Activated T-helper 9 cell treated with anti-CD3 and anti-CD28 coated beads, Interleukin-2, amount 50 U/mL, for 16 hours (primary cell): ENCODE measurements around the gene OR10A3.

Experiments used
- DNase-seq: peaks from one replicate; pipeline ENCODE4 v3.0.0-alpha.2; 2020; ENCODE audit warnings: low read depth

Gene OR10A3

DNA sequence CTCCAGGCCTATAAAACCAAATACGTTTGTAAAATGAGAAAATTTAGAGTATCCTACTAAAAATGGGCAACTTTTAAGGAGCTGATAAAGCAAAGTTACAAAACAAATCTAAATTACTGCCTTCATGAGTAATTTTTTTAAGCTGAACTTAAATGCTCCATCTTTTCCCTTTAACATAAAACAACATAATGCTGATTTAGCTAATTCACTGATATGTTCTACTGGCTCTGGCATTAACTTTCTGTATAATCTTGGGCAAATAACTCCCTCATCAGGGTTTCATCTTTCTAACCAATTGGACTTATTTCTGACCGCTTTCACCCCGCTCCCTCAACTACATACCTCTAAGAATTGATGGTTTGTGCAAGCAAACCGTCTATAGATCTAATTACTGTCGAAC lies 362 bp downstream of the OR10A3 start:
- no peak for DNase-seq

DNA sequence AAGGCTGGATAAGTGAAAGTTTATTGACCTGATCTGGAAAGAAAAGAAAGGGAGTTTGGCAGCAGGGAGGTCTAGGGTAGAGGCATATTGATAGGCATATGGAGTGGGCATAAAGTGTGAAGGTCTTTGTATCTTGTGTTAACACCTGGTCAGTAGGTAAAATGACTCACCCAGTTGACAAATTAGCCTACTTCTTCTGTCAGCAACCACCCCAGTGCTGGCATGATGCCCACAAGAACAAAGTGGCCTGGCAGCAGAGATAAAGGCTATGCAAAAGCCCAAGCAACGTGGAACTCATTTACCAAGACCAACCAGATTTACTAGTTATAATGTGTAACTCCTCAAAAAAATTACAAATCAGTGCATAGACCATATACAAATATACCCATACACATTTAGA lies 4.9 kb downstream of the OR10A3 start:
- DNase-seq = no peak

DNA sequence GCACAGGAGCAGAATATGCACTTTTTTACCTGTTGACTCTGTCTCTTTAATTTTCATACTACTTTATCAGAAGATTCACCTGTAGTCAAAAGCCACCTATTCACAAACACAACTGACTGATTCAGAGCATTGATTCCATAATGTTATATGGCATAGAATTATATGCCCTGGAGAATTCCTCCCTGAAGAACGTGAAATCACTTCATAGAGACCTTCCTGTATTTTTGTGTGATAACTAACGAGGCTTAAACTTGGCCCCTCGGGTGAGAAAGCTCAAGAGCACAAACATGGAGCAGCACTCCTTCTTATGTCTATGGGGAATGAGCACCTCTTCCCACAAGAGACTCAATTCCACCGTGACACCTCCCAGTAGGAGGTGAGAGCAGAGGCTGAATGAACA lies 10.3 kb downstream of the OR10A3 start, which contains the start of gene OR10A6:
Gene OR10A6, minus strand, starts transcription at position 101 of the 400 bp plus-strand sequence. CDS start 2,606 bp downstream, outside the sequence.
- no peak for DNase-seq

DNA sequence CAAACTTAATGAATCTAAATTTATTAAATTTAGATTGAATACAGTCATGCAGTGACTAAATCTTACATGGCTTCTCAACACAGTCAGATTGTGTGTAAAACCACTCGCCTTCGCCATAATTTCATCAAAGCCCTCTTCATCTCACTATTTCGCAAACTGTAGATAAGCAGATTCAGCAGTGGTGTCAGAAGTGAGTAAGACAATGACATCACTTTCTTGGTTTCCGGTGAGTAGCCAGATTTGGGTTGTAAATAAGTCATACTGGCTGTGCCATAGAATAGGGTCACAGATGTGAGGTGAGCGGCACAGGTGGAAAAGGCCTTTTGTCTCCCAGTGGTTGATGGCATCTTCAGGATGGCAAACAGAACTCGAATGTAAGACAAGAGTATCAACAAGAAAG lies 13.9 kb downstream of the OR10A3 start:
- DNase-seq = no peak

DNA sequence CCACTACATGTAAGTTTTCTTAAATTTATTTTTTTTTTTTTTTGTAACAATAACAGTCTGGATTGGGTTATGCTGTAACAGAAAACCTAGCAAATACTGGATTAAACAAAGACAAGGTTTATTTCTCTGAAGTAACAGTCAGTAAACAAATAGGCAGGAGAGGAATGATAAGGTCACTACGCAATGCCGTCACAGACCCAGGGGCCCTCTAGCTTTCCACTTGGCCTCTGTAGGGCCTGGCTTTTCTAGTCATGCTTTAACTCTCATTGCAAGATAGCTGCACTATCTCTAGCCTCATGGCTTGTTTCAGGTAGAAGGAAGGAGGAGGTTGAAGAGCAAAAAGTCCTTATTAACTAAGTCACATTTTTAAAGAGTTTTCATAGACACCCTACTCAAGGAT lies 17.0 kb downstream of the OR10A3 start:
- no peak for DNase-seq

DNA sequence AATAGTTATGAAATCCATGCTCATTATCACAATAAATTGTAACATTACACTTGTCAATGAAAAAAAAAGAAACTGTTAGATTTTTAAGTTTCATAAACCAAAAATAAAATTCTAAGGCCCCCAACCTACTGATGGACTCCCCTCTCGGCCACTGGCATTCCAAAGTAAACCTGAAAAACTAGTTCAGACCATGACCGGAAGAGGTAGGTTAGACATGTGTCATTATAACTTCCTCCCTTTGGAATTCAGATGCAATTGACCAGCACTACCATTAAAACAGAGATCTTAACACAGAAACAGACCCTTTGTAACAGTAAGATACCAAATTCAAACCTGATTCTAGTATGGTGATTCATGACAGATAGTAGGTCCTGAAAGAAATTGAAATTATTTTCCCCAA lies 23.4 kb downstream of the OR10A3 start:
- no peak for DNase-seq

DNA sequence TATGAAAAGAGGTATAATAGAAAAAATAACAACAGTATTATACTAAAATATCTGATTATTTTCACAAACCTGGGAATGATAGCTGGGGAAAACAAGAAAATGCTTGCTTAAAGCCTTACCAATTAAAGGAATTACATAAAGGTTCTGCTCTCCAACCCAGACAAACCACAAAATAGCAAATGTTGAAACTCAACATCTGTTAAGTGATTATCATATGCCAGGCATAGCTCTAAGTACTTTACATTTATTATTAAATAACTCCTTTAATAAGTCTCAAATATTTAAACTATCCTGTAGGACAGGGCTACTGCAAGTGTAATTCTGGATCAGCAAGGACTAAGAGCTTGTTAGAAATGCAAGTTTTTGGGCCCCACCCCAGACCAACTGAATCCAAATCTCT lies 30.5 kb downstream of the OR10A3 start:
- DNase-seq = no peak

DNA sequence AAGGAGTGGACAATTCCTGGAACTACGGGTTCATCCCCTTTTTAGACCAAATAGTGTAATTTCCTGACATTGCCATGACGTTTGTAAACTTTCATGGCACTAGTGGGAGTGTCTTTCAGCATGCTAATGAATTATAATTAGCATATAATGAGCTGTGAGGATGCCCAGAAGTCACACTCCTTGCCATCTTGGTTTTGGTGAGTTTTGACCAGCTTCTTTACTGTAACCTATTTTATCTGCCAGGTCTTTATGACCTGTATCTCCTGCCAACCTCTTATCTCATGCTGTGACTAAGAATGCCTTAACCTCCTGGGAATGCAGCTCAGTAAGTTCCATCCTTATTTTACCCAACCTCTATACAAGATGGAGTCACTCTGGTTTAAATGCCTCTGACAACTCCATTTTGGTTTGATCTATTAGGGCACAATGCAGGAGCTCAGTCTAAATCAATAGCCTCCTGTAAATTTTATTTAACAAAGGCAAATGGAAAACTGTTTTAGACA lies 31.2 kb downstream of the OR10A3 start:
- DNase-seq = no peak

DNA sequence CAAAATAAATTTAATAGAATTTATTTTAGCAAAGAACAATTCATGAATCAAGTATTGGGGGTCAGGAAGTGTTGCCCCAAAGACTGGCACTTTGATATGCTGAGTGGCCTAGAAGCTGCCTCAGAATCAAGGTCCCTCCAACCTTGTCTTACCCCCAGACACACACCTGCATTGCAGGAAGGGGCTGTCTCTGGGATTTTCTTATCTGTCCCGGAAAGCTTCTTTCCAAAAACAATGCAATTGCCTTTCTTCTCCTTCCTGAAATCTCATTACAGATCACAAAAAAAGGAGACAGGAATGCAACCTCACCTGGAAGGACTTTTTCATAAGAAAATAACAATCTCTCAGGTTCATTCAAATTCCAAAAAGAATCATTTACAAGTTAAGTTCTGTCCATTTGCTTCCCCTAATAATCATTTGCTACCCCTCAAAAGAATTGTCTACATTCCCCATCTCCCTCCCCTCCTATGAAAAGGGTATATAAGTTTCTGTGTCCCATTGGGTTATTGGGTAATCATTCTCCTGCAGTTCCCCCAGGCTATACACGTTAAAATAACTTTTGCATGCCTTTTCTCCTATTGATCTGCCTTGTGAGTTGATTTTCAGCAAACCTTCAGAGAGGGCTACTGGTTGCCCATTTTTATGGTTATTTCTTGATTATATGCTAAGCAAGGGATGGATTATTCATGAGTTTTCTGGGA lies 31.8 kb downstream of the OR10A3 start:
- DNase-seq = no peak

DNA sequence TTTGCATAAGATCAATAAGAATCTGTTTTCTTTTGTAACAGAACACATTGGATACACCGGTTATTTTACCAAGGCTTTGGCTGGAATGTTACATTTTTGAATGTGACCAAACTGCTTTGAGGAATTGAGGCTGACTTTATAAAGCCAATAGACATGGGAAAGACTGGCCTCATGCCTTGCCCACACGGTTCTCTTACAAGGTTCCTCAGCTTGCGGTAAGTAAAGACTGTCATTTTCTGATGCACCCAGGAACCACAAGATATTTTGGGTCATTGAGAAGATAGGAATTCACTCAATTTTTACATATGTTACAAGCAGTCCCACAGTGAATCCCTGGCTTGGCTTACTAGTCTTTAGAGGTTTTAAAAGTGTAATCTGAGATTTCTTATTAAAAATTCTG lies 34.4 kb downstream of the OR10A3 start:
- DNase-seq = no peak

DNA sequence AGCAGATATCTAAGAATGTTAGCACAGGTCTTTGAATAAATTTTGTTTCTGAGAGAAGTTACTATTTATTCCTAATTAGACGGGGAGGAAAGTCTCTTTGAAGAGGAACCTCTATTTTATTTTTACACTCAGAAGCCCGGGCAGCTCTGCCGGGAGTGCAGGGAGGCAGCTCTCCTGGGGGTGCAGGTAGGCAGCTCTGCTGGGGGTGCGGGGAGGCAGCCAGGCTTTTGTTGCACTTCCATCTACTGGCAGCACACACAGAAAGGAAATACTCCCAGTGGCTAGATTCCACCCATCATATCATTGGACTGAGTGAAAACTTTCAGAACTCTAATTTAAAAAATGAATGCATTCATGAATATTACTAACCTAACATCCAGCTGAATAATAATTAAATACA lies 35.0 kb downstream of the OR10A3 start:
- DNase-seq = no peak

DNA sequence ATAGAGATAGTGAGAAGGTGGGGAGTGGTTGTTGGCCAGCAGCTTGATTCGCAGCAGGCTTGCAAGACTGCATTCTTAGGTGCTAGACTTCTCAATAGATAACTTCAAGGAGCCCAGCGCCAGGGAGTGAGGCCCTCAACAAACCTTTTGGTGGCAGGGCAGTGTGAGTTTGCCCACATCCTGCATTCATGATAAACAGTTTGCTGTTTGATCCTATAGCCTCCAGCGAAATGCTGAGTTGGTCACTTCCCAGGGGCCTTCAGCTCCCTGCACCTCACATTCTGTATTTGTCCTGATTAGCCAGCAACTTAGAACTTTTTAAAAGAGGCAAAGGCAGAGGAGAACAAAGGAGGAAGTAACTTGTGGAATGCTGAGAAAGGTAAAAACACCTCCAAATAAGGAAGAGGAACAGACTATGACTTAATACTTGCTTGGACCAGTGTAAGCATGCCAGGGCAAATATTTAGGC lies 35.5 kb downstream of the OR10A3 start:
- no peak for DNase-seq

DNA sequence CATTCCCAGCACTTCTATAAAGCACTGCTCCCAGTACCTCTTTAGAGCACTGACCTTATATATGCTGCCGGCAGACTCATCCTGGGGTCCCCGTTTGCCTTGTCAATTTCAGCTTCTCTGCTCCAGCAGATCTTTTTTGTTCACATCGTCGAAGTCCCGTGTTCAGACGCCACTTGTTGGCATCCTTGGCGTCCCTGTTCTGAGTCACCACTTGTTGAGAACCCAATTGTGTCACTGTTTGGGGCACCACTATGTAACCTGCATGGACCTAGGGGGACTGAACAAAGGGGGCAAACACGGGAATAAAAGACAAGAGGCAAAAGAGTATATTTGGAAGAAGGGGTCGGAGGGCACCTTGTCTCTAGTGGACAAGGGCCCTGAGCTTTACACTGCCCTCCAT lies 36.0 kb downstream of the OR10A3 start:
- DNase-seq = no peak

DNA sequence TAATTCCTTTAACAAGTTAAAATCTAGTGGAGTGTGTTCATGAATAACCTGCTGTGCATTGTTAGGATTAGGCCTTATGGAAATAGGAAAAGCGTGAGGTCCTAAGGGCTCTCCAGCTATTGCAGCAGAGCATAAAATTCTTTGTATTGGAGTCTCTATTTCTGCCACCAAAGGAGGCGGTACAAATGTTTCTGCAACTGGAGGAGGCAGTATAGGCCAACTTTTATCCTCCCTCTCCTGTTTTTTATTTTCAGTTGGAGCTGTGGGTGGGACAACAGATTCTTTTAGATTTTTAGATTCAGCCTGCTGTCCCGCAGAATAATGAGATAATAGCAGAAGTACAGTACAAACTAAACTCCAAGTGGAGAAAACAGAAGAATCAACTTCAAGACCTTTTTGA lies 36.6 kb downstream of the OR10A3 start:
- DNase-seq = no peak

DNA sequence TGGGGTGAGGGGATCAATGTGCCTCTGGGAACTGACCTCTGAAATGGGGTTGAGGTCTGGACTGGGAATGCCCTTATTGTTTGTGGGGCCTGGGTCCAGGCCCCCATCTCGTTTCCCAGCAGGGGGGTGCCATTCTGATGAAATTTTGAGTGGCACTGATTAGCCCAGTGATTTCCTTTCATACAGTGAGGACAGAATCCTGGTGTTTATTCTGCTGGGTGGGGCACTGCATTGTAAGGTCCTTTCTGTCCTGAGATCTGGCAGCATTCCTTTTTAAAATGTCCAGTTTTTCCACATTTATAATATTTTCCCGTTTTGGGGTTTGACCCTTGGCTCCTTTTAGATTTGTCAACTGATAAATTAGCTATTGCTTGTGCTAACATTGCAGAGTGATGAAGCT lies 37.6 kb downstream of the OR10A3 start:
- DNase-seq = no peak

DNA sequence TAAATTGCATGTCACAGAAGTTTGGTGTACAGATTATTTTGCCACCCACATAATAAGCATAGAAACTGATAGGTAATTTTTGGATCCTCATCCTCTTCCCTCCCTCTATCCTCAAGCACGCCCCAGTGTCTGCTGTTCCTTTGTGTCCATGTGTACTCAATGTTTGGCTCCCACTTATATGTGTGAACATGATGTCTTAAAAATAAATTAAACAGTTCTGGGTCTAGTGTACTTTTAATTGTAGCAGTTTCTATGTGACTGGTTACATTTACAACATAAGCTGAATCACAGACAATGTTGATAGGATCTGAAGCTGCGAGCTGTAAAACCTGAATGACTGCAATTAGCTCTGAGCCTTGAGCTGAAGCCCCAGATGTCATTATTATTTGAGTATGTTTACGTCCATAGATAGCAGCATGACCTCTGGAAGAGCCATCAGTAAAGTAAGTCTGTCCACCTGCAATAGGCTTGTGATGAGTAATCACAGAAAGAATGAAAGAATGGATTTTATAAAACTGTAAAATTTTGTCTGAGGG lies 40.1 kb downstream of the OR10A3 start:
- DNase-seq = no peak

DNA sequence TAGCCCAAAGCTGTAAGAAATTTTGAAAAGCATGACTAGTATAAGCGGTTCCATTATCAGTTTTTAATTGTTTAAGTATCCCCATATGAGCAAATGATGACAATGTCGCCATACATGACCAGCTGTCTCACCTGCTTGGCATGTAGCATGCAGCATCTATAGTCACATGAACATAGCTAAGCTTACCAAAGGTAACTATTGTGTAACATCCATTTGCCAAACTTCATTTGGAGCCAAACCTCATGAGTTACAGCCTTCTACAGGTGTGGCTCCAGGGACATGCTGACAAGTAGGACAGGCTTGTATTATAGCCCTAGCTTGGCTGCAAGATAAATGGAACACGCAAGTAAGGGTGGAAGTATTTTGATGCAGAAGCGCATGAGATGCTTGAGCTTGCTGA lies 40.8 kb downstream of the OR10A3 start:
- no peak for DNase-seq

DNA sequence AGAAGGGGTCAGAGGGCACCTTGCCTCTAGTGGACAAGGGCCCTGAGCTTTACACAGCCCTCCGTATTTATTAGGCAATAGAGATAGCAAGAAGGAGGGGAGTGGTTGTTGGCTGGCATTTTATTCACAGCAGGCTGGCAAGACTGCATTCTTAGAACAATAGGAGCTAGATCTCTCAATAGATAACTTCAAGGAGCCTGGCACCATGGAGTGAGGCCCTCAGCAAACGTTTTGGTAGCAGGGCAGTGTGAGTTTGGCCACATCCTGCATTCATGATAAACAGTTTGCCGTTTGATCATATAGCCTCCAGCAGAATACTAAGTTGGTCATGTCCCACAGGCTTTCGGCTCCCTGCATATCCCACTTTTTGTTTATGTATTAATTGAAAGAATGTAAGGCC lies 42.1 kb downstream of the OR10A3 start:
- DNase-seq = no peak

DNA sequence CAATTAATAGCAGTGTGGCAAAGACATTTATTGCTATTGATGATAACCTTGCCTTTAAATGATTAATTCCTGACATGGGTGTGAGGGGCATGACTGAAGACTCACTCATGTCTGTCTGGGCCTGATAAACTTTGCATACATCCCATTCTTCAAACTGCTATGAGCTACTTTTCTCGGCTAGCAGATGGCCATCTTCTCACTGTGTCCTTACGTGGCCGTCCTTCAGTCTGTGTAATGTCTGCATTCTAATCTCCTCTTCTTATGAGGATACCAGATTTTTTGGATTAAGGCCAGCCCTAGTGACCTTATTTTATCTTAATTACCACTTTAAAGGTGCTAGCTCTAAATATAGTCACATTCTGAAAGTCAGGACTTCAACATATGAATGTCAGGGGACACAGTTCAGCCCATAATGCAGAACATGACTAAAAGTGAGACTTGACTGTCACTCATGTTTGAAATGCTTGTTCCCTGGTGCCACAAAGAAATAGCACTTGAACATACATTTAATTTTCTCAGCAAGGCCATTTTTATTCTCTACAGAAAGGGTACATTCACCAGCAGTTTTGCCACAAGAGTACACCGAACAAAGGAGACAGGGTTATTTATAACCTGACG lies 42.7 kb downstream of the OR10A3 start:
- DNase-seq = no peak

DNA sequence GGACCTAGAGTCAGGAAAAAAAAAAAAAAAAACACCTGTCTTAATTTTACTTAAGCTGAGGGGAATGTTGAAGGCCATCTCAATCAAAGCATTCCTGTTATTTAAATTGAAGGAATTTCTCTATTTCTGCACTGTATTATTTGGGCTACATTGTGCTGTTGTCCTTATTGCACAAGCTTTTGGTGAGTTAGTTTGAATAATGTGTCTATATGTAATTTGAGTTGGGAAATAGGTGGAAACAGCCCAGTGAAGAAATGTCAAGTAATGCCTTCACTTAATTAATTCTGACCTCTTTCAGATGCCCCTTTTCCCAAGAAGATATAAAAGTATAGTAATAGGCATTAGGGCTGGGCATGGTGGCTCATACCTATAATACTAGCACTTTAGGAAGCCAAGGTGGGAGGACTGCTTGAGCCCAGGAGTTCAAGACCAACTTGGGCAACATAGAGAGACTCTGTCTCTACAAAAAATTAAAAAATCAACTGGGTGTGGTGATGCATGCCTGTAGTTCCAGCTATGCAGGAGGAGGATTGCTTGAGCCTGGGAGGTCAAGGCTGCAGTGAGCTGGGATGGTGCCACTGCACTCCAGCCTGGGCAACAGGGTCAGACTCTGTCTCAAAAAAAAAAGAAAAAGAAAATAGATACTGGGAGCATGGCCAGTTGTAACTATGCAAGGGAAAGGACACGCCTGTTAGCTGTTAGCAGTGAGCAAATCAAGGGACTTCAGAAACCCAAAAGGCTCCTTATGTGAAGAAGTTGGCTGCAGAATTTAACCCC lies 45.3 kb downstream of the OR10A3 start:
- DNase-seq = no peak

DNA sequence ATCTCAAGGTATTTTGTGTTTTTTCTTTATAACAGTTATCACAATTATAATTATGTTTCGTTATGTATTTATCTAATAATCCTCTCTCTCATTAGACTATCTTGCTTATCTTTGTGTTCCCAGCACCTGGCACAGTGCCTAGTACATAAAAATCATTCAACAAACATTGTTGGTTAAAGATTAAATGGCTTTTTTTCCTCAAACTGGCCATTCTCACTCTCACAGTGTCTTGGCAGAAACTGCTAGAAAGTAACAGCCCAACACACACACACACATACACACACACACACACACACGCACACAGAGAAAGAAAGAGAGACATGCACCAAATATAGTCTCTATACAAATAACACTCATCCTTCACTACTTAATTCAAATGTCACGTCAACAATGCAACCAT lies 47.3 kb downstream of the OR10A3 start:
- DNase-seq = no peak

DNA sequence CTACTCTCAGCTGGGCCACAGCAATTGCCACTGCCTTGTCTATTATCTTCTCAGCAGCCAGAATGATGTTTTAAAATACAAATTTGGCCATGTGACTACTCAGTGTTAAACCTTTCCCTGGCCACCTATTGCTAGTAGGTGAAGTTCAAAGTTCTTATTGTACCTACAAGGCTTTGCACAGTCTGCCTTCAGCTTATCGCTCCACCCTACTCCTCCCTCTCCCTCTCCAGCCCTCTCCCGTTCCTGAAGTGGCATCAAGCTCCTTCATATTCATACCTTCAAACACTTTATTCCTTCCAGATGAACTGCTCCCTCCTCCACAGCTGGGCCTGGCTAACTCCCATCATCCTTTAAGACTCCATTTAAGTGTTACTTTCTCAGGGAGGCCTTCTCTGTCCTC lies 47.7 kb downstream of the OR10A3 start:
- DNase-seq = no peak

DNA sequence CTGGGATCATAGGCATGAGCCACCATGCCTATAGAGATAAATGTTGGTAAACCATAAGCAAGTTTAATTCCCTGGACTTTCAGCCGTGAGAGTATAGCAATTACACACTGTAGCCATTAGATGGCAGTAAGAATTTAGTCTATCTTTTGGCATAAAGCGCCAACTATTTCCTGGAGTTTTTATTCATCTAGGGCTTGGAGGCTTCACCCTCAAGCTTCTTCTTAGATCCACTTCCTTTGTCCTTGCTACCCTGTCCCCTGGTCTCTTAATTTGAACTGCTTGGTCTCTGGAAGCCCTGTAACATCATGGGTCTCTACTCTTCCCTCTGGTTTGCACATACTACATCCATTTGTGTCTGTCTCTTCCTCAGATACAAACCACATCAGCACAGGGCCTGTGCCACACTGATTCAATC lies 48.7 kb downstream of the OR10A3 start:
- no peak for DNase-seq
